ENCODE measurements around the gene LGALS7B. TPM values are rescaled to one million over a fixed set of nuclear protein-coding genes. Genes with fewer than 3 reads are reported as not detected.
"Not testable (repeated sequence)": the region's sequence is repeated elsewhere in the genome, so short reads cannot be mapped to it uniquely, and the experiment has no call there.

The LGALS7B gene
- total RNA-seq, 1 donor from 2014 or later, result not detected

- Mint-ChIP-seq H3K9me3 (no peaks in the 10 kb centered on the region), H3K4me1 (ENCODE audit: unreplicated experiment) (no peaks in the 10 kb centered on the region), H3K27me3 (peaks cover 3% of the 10 kb centered on the region), H3K4me3 (no peak overlapping the region), H3K27ac (no peak overlapping the region), H3K36me3 (no peaks in the 10 kb centered on the region)
- no peak for DNase-seq (ENCODE audit: extremely low spot score, unreplicated experiment)
- TF ChIP-seq CTCF (conservative IDR thresholded peaks at IDR 0.05), result no peak
Observed at GRCh38 chr19:38745316-38745715, 43.7 kb upstream of the LGALS7B start.

- H3K36me3 Mint-ChIP-seq; DNase-seq (ENCODE audit: extremely low spot score, unreplicated experiment); H3K9me3 Mint-ChIP-seq; H3K27ac Mint-ChIP-seq; H3K4me3 Mint-ChIP-seq; H3K4me1 Mint-ChIP-seq (ENCODE audit: unreplicated experiment): not testable (repeated sequence)
- H3K27me3 Mint-ChIP-seq, result peaks cover 12% of the 10 kb centered on the region
Observed at GRCh38 chr19:38753783-38754182, 35.2 kb upstream of the LGALS7B start.

GRCh38 chr19:38754196-38754595 is 34.8 kb upstream of the LGALS7B start:
- not testable (repeated sequence) for H3K4me3 Mint-ChIP-seq; H3K9me3 Mint-ChIP-seq; H3K36me3 Mint-ChIP-seq; H3K27ac Mint-ChIP-seq; H3K4me1 Mint-ChIP-seq (ENCODE audit: unreplicated experiment); DNase-seq (ENCODE audit: extremely low spot score, unreplicated experiment)
- H3K27me3 Mint-ChIP-seq, result peaks cover 12% of the 10 kb centered on the region

- Mint-ChIP-seq H3K27me3 (no peaks in the 10 kb centered on the region), H3K4me3 (no peak overlapping the region), H3K36me3 (no peaks in the 10 kb centered on the region), H3K27ac (no peak overlapping the region), H3K4me1 (ENCODE audit: unreplicated experiment) (no peaks in the 10 kb centered on the region), H3K9me3 (no peaks in the 10 kb centered on the region)
- no peak for DNase-seq (ENCODE audit: extremely low spot score, unreplicated experiment)
- TF ChIP-seq CTCF (conservative IDR thresholded peaks at IDR 0.05), result no peak
Observed at GRCh38 chr19:38759590-38760003, 29.4 kb upstream of the LGALS7B start.

- not testable (repeated sequence) for H3K9me3 Mint-ChIP-seq; H3K27me3 Mint-ChIP-seq; DNase-seq (ENCODE audit: extremely low spot score, unreplicated experiment); H3K4me1 Mint-ChIP-seq (ENCODE audit: unreplicated experiment); H3K36me3 Mint-ChIP-seq; H3K27ac Mint-ChIP-seq; H3K4me3 Mint-ChIP-seq
Observed at GRCh38 chr19:38760805-38761517, 28.0 kb upstream of the LGALS7B start.

GRCh38 chr19:38761884-38762389 is 27.1 kb upstream of the LGALS7B start:
- H3K27ac Mint-ChIP-seq; H3K27me3 Mint-ChIP-seq; H3K4me3 Mint-ChIP-seq; H3K36me3 Mint-ChIP-seq; H3K4me1 Mint-ChIP-seq (ENCODE audit: unreplicated experiment); H3K9me3 Mint-ChIP-seq; DNase-seq (ENCODE audit: extremely low spot score, unreplicated experiment): not testable (repeated sequence)

- Mint-ChIP-seq H3K4me1 (ENCODE audit: unreplicated experiment) (no peaks in the 10 kb centered on the region), H3K36me3 (no peaks in the 10 kb centered on the region), H3K27me3 (no peaks in the 10 kb centered on the region), H3K9me3 (no peaks in the 10 kb centered on the region), H3K27ac (peak overlapping the region; percentile 18), H3K4me3 (no peak overlapping the region)
- no peak for TF ChIP-seq CTCF (conservative IDR thresholded peaks at IDR 0.05)
- no peak for DNase-seq (ENCODE audit: extremely low spot score, unreplicated experiment)
Observed at GRCh38 chr19:38763795-38764220, 25.2 kb upstream of the LGALS7B start.
